Stimulated activated CD4-positive, alpha-beta T cell treated with anti-CD3 and anti-CD28 coated beads, Interleukin-1b, Interleukin-23, amount 100 ng/mL, for 24 hours (primary cell): Measurements from ENCODE around the gene LCP1.
"Not testable (repeated sequence)": the region's sequence is repeated elsewhere in the genome, so short reads cannot be mapped to it uniquely, and the experiment has no call there.

Experiments used
- DNase-seq, 4 experiments: peaks; one replicate each; pipeline ENCODE4 v3.0.0-alpha.2; 2020; ENCODE audit warnings: low read depth in 4 of 4, low spot score in 1 of 4

LCP1 gene

GRCh38 chr13:46181840-46182490 is at the start of gene LCP1:
Gene LCP1 (minus strand): TSS chr13:46182177. CDS start chr13:46159662, 22,515 bp downstream.
- peak; percentile 26 to 65 (median 45) for DNase-seq

GRCh38 chr13:46229251-46229650 is 47.3 kb upstream of the LCP1 start:
- no peak for DNase-seq

- DNase-seq = not testable (repeated sequence)
Measured at GRCh38 chr13:46220234-46220633, 38.3 kb upstream of the LCP1 start.

GRCh38 chr13:46214741-46215140 is 32.8 kb upstream of the LCP1 start:
- DNase-seq = not testable (repeated sequence)

- DNase-seq = no peak
Measured at GRCh38 chr13:46213242-46213641, 31.3 kb upstream of the LCP1 start.

- DNase-seq = peak; percentile 59 to 84 (median 70)
Measured at GRCh38 chr13:46211483-46212351, 29.7 kb upstream of the LCP1 start, which contains the start of gene LRRC63. Gene LRRC63 (plus strand): TSS chr13:46211928. CDS start chr13:46213035, 1,107 bp downstream.

- DNase-seq = peak; percentile 3 to 25 (median 12)
Measured at GRCh38 chr13:46211116-46211482, 29.1 kb upstream of the LCP1 start.

GRCh38 chr13:46210362-46211083 is 28.5 kb upstream of the LCP1 start:
- DNase-seq = no peak

GRCh38 chr13:46207828-46208227 is 25.9 kb upstream of the LCP1 start:
- no peak for DNase-seq

GRCh38 chr13:46206143-46206542 is 24.2 kb upstream of the LCP1 start:
- DNase-seq = no peak

- no peak for DNase-seq
Measured at GRCh38 chr13:46202966-46203365, 21.0 kb upstream of the LCP1 start.

- no peak for DNase-seq
Measured at GRCh38 chr13:46202188-46202795, 20.3 kb upstream of the LCP1 start.

- DNase-seq = no peak
Measured at GRCh38 chr13:46198696-46199193, 16.8 kb upstream of the LCP1 start.

GRCh38 chr13:46197299-46198048 is 15.5 kb upstream of the LCP1 start:
- no peak for DNase-seq

- no peak for DNase-seq
Measured at GRCh38 chr13:46195016-46195415, 13.0 kb upstream of the LCP1 start.

- DNase-seq = no peak
Measured at GRCh38 chr13:46192412-46192811, 10.4 kb upstream of the LCP1 start.

- DNase-seq = no peak
Measured at GRCh38 chr13:46185634-46186033, 3.7 kb upstream of the LCP1 start.

- DNase-seq = peak; percentile 45 to 68 (median 62)
Measured at GRCh38 chr13:46184277-46184699, 2.3 kb upstream of the LCP1 start.

GRCh38 chr13:46183018-46183946 is 1.3 kb upstream of the LCP1 start:
- DNase-seq = no peak
